GM12878 (cell line): ENCODE data around the gene LEMD3. TPM values are rescaled to one million over a fixed set of nuclear protein-coding genes. Genes with fewer than 3 reads are reported as not detected.
A peak's percentile ranks its signal among the peaks of the same experiment; 100 is the strongest.

Experiments used
- BHLHE40 ChIP-seq, 2 experiments: fragments of 450-650 bp in 1 of 2; IDR thresholded peaks; 2 replicates each; pipeline ENCODE4 v1.6.1; 2011 to 2017; ENCODE audit warnings: low read depth in 2 of 2, borderline replicate concordance in 1 of 2, improper control_type of control experiment in 1 of 2, low read length in 1 of 2, mild to moderate bottlenecking in 1 of 2
- CUX1 ChIP-seq: IDR thresholded peaks from 2 replicates; pipeline ENCODE4 v1.6.1; 2012; ENCODE audit warnings: improper control_type of control experiment, low read depth, low read length; ENCODE audit not compliant: insufficient replicate concordance
- ETV6 ChIP-seq, 2 experiments: fragments of 450-650 bp in 1 of 2; IDR thresholded peaks in 1 of 2; conservative IDR thresholded peaks in 1 of 2; 2 replicates each; pipeline ENCODE4 v1.6.1; 2014; ENCODE audit warnings: antibody characterized with exemption in 1 of 2, borderline replicate concordance in 1 of 2, low read depth in 1 of 2, mild to moderate bottlenecking in 1 of 2, moderate library complexity in 1 of 2
- GATAD2B ChIP-seq: fragments of 450-650 bp; conservative IDR thresholded peaks from 2 replicates; pipeline ENCODE4 v1.6.1; 2017; ENCODE audit warnings: low read depth, mild to moderate bottlenecking, moderate library complexity
- IRF3 ChIP-seq: fragments of 450-650 bp; IDR thresholded peaks from 2 replicates; pipeline ENCODE4 v1.6.1; 2014; ENCODE audit warnings: mild to moderate bottlenecking
- MXI1 ChIP-seq: fragments of 150-350 bp; IDR thresholded peaks from 2 replicates; pipeline ENCODE4 v1.6.1; 2011; ENCODE audit warnings: low read depth, mild to moderate bottlenecking, inconsistent platforms, low read length, improper control_type of control experiment
- PML ChIP-seq: IDR thresholded peaks from 2 replicates; pipeline ENCODE4 v1.6.1; 2012; ENCODE audit warnings: low read length, inconsistent platforms
- SREBF2 ChIP-seq: IDR thresholded peaks from 2 replicates; pipeline ENCODE4 v1.6.1; 2012; ENCODE audit warnings: mild to moderate bottlenecking, low read length
- STAT3 ChIP-seq: IDR thresholded peaks from 2 replicates; pipeline ENCODE4 v1.6.1; 2011; ENCODE audit warnings: low read depth, low read length, improper control_type of control experiment
- TARDBP ChIP-seq: IDR thresholded peaks from 2 replicates; pipeline ENCODE4 v1.6.1; 2016; ENCODE audit warnings: borderline replicate concordance
- polyA plus RNA-seq, 11 experiments: library from polyadenylated mRNA; depleted of rRNA in 4 of 11; unstranded in 6 of 11; stranded (reverse) in 5 of 11; fragments of >200 nt; fragmentation: Nextera tagmentation in 4 of 11; fragmentation: Illumina TruSeq in 1 of 11; extraction: Ambion mirVana in 4 of 11; extraction: Trizol in 1 of 11; gene quantifications; 1 replicate in 1 of 11; 2 replicates in 10 of 11; pipeline versions ENCODE4 v1.2.1 to v1.2.3, GENCODE V29; 2011 to 2016; ENCODE audit warnings: inconsistent platforms in 2 of 11, missing spikeins in 2 of 11, low read depth in 1 of 11
- total RNA-seq, 4 experiments: library from RNA; depleted of rRNA in 3 of 4; stranded (reverse); fragments of >200 nt in 3 of 4; fragmentation: Illumina TruSeq in 1 of 4; extraction: Trizol in 1 of 4; gene quantifications; 2 replicates each; pipeline versions ENCODE4 v1.2.1 to v1.2.3, GENCODE V29; 2013 to 2021

Gene LEMD3
- total and polyA plus RNA-seq, 10 of the 15 experiments (the other 5 are each of a cell fraction or from before 2014, with no cell fraction given) = 7.5 to 26.0 (median 16.5) TPM

- TF ChIP-seq BHLHE40 (IDR thresholded peaks at IDR 0.05; ENCODE audit: borderline replicate concordance in 1 of 2, low read depth in 2 of 2, low read length in 1 of 2) (peak in 1 of 2 experiments; percentile 53; a peak in 1 of 4 replicates), STAT3 (no peak), CUX1 (no peak), GATAD2B (peak; percentile 43; the same call in 1 of the 2 replicates), MXI1 (peak; percentile 62; the same call in 1 of the 2 replicates), PML (peak; percentile 84), SREBF2 (no peak), IRF3 (no peak), TARDBP (no peak), ETV6 (conservative IDR thresholded peaks at IDR 0.05 in 1 of 2, IDR thresholded peaks at IDR 0.05 in 1 of 2; ENCODE audit: borderline replicate concordance in 1 of 2, low read depth in 1 of 2) (0 out of 4 replicates have a peak, but pooled peaks of 1 of the 2 experiments have one; percentile 18)
These were observed at the start of gene LEMD3 (continued) for GRCh38 chr12:65169320-65170208.
